Measurements from ENCODE around the gene TBL3. TPM values are rescaled to one million over a fixed set of nuclear protein-coding genes. Genes with fewer than 3 reads are reported as not detected.

The TBL3 gene
- total RNA-seq, 1 donor from 2014 or later, result 24.4 TPM

DNA sequence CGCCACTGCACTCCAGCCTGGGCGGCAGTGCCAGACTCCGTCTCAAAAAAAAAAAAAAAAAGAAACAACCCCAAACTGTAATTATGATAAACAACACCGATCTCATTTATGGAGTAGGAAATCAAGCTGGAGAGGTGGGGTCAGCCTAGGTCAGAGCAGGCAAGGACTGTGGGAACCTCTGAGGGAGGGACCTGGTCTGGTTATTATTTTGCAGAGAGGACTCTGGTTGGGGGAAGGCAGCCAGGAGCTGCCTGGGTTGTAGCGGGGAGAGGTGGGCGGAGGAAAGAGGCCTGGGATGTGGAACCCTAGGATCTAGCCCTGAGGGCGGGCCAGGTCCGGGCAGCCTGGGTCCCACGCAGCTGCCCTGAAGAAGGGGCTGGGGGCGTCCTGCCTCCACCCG lies 42.7 kb upstream of the TBL3 start:
- Histone ChIP-seq H2AFZ (ENCODE audit: low read depth, low read length) (peak overlapping the region; percentile 62), H3K79me2 (ENCODE audit: insufficient read depth, low read length) (no peaks in the 10 kb centered on the region), H3K4me2 (ENCODE audit: low read length) (peak overlapping the region; percentile 84), H3K27me3 (ENCODE audit: insufficient read depth, low read length) (no peaks in the 10 kb centered on the region), H3K4me3 (ENCODE audit: insufficient read depth, low read depth, low read length) (peak overlapping the region; percentile 38), H3K4me1 (ENCODE audit: insufficient read depth, low read length) (peaks cover 6% of the 10 kb centered on the region), H3K27ac (ENCODE audit: low read depth, low read length) (no peak overlapping the region), H3K9ac (ENCODE audit: low read length) (peak overlapping the region; percentile 65), H4K20me1 (ENCODE audit: insufficient read depth, low read length) (no peaks in the 10 kb centered on the region), H3K36me3 (ENCODE audit: insufficient read depth, low read length) (no peaks in the 10 kb centered on the region), H3K9me3 (ENCODE audit: insufficient read depth, low read depth, low read length) (no peaks in the 10 kb centered on the region)
- H3K36me3 Mint-ChIP-seq (ENCODE audit: low read depth, unreplicated experiment), result no peaks in the 10 kb centered on the region
- peak overlapping the region; percentile 79 for H3K4me3 Mint-ChIP-seq (ENCODE audit: unreplicated experiment)
- peak overlapping the region; percentile 83 for H3K27ac Mint-ChIP-seq (ENCODE audit: unreplicated experiment)
- DNase-seq (ENCODE audit: low read depth) (no peak), FAIRE-seq (no peak)
- TF ChIP-seq EZH2 (IDR thresholded peaks at IDR 0.05; ENCODE audit: insufficient read depth, low read length), result no peak
- TF ChIP-seq, protein P1, sequence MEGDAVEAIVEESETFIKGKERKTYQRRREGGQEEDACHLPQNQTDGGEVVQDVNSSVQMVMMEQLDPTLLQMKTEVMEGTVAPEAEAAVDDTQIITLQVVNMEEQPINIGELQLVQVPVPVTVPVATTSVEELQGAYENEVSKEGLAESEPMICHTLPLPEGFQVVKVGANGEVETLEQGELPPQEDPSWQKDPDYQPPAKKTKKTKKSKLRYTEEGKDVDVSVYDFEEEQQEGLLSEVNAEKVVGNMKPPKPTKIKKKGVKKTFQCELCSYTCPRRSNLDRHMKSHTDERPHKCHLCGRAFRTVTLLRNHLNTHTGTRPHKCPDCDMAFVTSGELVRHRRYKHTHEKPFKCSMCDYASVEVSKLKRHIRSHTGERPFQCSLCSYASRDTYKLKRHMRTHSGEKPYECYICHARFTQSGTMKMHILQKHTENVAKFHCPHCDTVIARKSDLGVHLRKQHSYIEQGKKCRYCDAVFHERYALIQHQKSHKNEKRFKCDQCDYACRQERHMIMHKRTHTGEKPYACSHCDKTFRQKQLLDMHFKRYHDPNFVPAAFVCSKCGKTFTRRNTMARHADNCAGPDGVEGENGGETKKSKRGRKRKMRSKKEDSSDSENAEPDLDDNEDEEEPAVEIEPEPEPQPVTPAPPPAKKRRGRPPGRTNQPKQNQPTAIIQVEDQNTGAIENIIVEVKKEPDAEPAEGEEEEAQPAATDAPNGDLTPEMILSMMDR (IDR thresholded peaks at IDR 0.05; ENCODE audit: insufficient read depth, low read depth, low read length), result no peak
- peaks cover 18% of the 10 kb centered on the region for H3K27me3 Mint-ChIP-seq (ENCODE audit: low read depth, unreplicated experiment)
- no peaks in the 10 kb centered on the region for H3K4me1 Mint-ChIP-seq (ENCODE audit: low read depth, unreplicated experiment)
- H3K9me3 Mint-ChIP-seq (ENCODE audit: unreplicated experiment), result no peaks in the 10 kb centered on the region

DNA sequence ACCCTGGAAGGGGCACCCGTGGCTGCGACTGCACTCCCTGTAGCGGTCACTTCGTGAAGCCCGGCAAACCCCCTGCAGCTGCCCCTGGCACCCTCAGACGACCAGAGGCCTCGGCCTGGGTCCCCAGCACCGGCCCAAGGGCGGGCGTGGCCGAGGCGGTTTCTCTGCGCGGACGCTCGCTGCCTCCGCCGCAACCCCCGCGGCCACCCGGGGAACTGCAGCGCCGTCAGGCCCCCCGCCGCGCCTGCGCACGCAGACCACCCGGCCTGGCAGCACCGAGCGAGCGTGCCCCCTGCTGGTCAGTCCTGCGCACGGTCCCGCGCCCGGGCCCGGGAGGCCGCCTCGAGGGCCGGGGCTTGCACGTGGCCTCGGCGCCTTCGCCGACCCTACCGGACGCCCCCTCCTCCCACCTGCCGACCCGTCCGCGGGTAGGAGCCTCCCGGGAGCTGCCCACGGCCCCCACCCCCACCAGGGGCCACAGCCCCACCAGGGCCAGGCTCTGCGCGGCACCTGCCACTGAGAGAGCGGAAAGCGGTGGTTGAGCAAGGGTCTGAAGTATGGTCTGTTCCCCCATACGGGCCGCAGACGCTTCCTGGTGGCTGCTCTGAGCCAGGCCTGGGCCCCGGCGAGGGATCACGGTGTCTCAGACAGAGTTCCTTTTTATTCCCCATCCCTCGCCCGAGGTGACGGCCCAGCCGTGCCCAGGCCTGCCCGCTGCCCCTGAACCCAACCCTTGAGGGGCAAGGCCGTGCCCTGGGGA lies 42.1 kb upstream of the TBL3 start:
- H3K9me3 ChIP-seq (ENCODE audit: insufficient read depth, low read depth, low read length), result no peaks in the 10 kb centered on the region
- TF ChIP-seq, protein P1 (IDR thresholded peaks at IDR 0.05; ENCODE audit: insufficient read depth, low read depth, low read length), result peak; percentile 50
- no peak for TF ChIP-seq EZH2 (IDR thresholded peaks at IDR 0.05; ENCODE audit: insufficient read depth, low read length)
- Mint-ChIP-seq H3K4me3 (ENCODE audit: unreplicated experiment) (no peak overlapping the region), H3K27ac (ENCODE audit: unreplicated experiment) (no peak overlapping the region), H3K4me1 (ENCODE audit: low read depth, unreplicated experiment) (no peaks in the 10 kb centered on the region), H3K9me3 (ENCODE audit: unreplicated experiment) (no peaks in the 10 kb centered on the region), H3K27me3 (ENCODE audit: low read depth, unreplicated experiment) (peaks cover 14% of the 10 kb centered on the region), H3K36me3 (ENCODE audit: low read depth, unreplicated experiment) (no peaks in the 10 kb centered on the region)
- H3K4me3 ChIP-seq (ENCODE audit: insufficient read depth, low read depth, low read length), result peak overlapping the region; percentile 38
- H4K20me1 ChIP-seq (ENCODE audit: insufficient read depth, low read length), result no peaks in the 10 kb centered on the region
- FAIRE-seq (no peak), DNase-seq (ENCODE audit: low read depth) (peak; percentile 33)
- H3K4me2 ChIP-seq (ENCODE audit: low read length), result peak overlapping the region; percentile 84
- H3K4me1 ChIP-seq (ENCODE audit: insufficient read depth, low read length), result peaks cover 6% of the 10 kb centered on the region
- peak overlapping the region; percentile 62 for H2AFZ ChIP-seq (ENCODE audit: low read depth, low read length)
- peak overlapping the region; percentile 65 for H3K9ac ChIP-seq (ENCODE audit: low read length)
- no peaks in the 10 kb centered on the region for H3K36me3 ChIP-seq (ENCODE audit: insufficient read depth, low read length)
- H3K27ac ChIP-seq (ENCODE audit: low read depth, low read length), result no peak overlapping the region
- no peaks in the 10 kb centered on the region for H3K79me2 ChIP-seq (ENCODE audit: insufficient read depth, low read length)
- H3K27me3 ChIP-seq (ENCODE audit: insufficient read depth, low read length), result no peaks in the 10 kb centered on the region

DNA sequence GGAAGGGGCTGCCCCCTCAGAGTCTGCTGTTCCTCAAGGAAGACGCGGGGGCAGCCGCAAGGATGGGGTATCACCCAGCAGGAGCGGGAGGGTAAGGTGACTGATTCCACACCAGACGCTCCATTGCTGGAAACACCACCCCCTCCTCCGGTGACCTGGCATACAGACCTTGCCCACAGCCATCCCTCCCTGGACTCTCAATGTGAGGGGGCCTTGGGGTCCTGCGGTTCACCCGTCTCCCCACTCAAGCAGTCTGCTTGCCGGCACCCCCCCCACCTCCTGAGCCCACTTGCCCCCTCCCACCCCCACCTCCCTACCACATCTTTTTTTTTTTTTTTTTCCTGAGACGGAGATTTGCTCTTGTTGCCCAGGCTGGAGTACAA lies 41.5 kb upstream of the TBL3 start:
- Histone ChIP-seq H3K27ac (ENCODE audit: low read depth, low read length) (no peak overlapping the region), H4K20me1 (ENCODE audit: insufficient read depth, low read length) (no peaks in the 10 kb centered on the region), H3K4me3 (ENCODE audit: insufficient read depth, low read depth, low read length) (no peak overlapping the region), H2AFZ (ENCODE audit: low read depth, low read length) (no peak overlapping the region), H3K4me2 (ENCODE audit: low read length) (no peak overlapping the region), H3K36me3 (ENCODE audit: insufficient read depth, low read length) (no peaks in the 10 kb centered on the region), H3K4me1 (ENCODE audit: insufficient read depth, low read length) (peaks cover 6% of the 10 kb centered on the region), H3K9ac (ENCODE audit: low read length) (no peak overlapping the region), H3K27me3 (ENCODE audit: insufficient read depth, low read length) (no peaks in the 10 kb centered on the region), H3K79me2 (ENCODE audit: insufficient read depth, low read length) (no peaks in the 10 kb centered on the region), H3K9me3 (ENCODE audit: insufficient read depth, low read depth, low read length) (no peaks in the 10 kb centered on the region)
- Mint-ChIP-seq H3K36me3 (ENCODE audit: low read depth, unreplicated experiment) (no peaks in the 10 kb centered on the region), H3K4me3 (ENCODE audit: unreplicated experiment) (no peak overlapping the region), H3K4me1 (ENCODE audit: low read depth, unreplicated experiment) (no peaks in the 10 kb centered on the region), H3K27me3 (ENCODE audit: low read depth, unreplicated experiment) (peaks cover 12% of the 10 kb centered on the region), H3K9me3 (ENCODE audit: unreplicated experiment) (no peaks in the 10 kb centered on the region), H3K27ac (ENCODE audit: unreplicated experiment) (no peak overlapping the region)
- FAIRE-seq (no peak), DNase-seq (ENCODE audit: low read depth) (no peak)
- TF ChIP-seq, protein P1 (IDR thresholded peaks at IDR 0.05; ENCODE audit: insufficient read depth, low read depth, low read length), result no peak
- no peak for TF ChIP-seq EZH2 (IDR thresholded peaks at IDR 0.05; ENCODE audit: insufficient read depth, low read length)
